Activated naive CD4-positive, alpha-beta T cell treated with anti-CD3 and anti-CD28 coated beads for 36 hours (primary cell): Measurements from ENCODE around the gene CMTM5. TPM values are rescaled to one million over a fixed set of nuclear protein-coding genes. Genes with fewer than 3 reads are reported as not detected.
A peak's percentile ranks its signal among the peaks of the same experiment; 100 is the strongest.

ENCODE experiments used
- CTCF ChIA-PET: fragments of 350-600 bp; sonication (Branson Sonifier 250); formaldehyde crosslinking; loops from one replicate; lab custom pipeline; 2021; ENCODE audit warnings: antibody characterized with exemption; lab: Charles Lee
- DNase-seq: peaks from one replicate; pipeline ENCODE4 v3.0.0-alpha.2; 2020
- H3K27ac Mint-ChIP-seq: one replicate; pipeline ENCODE4 v1.8.0; 2021; ENCODE audit warnings: mild to moderate bottlenecking, mixed read lengths
- H3K27me3 Mint-ChIP-seq: one replicate; pipeline ENCODE4 v1.8.0; 2021; ENCODE audit warnings: low read depth, mixed read lengths
- H3K36me3 Mint-ChIP-seq: one replicate; pipeline ENCODE4 v1.8.0; 2021; ENCODE audit warnings: low read depth, mixed read lengths
- H3K4me1 Mint-ChIP-seq: one replicate; pipeline ENCODE4 v1.8.0; 2021; ENCODE audit warnings: low read depth, mixed read lengths
- H3K4me3 Mint-ChIP-seq: one replicate; pipeline ENCODE4 v1.8.0; 2021; ENCODE audit warnings: mild to moderate bottlenecking, moderate library complexity, mixed read lengths
- H3K9me3 Mint-ChIP-seq: one replicate; pipeline ENCODE4 v1.8.0; 2021; ENCODE audit warnings: mixed read lengths
- intact Hi-C: fragments of 100-400 bp; cut with micrococcal nuclease; formaldehyde crosslinking; loops from one replicate; pipeline ENCODE4 v1.15.1; 2023
- total RNA-seq, 2 experiments: library from RNA; stranded (reverse); gene quantifications; one replicate each; pipeline ENCODE4 v1.2.3, GENCODE V29; 2021

Gene CMTM5
- total RNA-seq, 2 experiments from 2014 or later, result not detected

DNA sequence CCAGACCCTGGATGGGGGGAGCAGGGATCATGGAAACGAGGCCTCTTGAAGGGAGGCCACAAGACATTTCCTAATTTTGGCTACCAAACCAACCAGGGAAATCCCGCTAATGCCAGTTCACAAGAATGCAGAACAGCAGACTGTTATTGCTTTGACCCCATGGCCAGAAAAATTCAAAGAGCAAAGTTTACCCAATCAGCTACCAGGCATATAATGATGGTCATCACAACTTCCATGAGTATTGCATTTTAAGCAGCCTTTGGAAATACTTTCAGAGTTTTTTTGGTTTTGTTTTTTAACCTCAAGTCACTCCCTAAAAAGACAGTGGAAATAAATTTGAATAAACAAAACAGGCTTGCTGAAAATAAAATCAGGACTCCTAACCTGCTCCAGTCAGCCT lies 4.3 kb upstream of the CMTM5 start, which contains the start of gene IL25:
Gene IL25, plus strand, starts transcription at position 301 of the 400 bp plus-strand sequence.
- CTCF ChIA-PET, result no interaction called here
- H3K4me1 Mint-ChIP-seq, result no peaks in the 10 kb centered on the region
- DNase-seq, result no peak

DNA sequence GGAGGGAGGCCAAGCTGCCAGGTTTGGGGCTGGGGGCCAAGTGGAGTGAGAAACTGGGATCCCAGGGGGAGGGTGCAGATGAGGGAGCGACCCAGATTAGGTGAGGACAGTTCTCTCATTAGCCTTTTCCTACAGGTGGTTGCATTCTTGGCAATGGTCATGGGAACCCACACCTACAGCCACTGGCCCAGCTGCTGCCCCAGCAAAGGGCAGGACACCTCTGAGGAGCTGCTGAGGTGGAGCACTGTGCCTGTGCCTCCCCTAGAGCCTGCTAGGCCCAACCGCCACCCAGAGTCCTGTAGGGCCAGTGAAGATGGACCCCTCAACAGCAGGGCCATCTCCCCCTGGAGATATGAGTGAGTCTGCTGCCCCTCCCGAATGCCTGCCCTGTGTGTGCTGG lies 3.8 kb upstream of the CMTM5 start:
- no peaks in the 10 kb centered on the region for H3K36me3 Mint-ChIP-seq
- no peak for DNase-seq
- H3K9me3 Mint-ChIP-seq, result no peaks in the 10 kb centered on the region
- H3K27me3 Mint-ChIP-seq, result no peaks in the 10 kb centered on the region
- H3K27ac Mint-ChIP-seq, result no peak overlapping the region
- intact Hi-C loops, result no loop called here
- CTCF ChIA-PET, result interaction anchor here (0.6 to 0.7 kb wide), 2 partner anchors 154 to 253 kb away, joined by 3 read pairs; no protein-coding TSS in a partner anchor
- no peak overlapping the region for H3K4me3 Mint-ChIP-seq
- no peaks in the 10 kb centered on the region for H3K4me1 Mint-ChIP-seq

More for the DNA sequence above, 4.3 kb upstream of the CMTM5 start, which contains the start of gene IL25:
- intact Hi-C loops, result no loop called here
- H3K27me3 Mint-ChIP-seq, result peaks cover 3% of the 10 kb centered on the region
- H3K4me3 Mint-ChIP-seq, result no peak within 1 kb of the TSS
- no peak within 1 kb of the TSS for H3K27ac Mint-ChIP-seq
- H3K36me3 Mint-ChIP-seq, result no peaks in the 10 kb centered on the region
- H3K9me3 Mint-ChIP-seq, result no peaks in the 10 kb centered on the region

DNA sequence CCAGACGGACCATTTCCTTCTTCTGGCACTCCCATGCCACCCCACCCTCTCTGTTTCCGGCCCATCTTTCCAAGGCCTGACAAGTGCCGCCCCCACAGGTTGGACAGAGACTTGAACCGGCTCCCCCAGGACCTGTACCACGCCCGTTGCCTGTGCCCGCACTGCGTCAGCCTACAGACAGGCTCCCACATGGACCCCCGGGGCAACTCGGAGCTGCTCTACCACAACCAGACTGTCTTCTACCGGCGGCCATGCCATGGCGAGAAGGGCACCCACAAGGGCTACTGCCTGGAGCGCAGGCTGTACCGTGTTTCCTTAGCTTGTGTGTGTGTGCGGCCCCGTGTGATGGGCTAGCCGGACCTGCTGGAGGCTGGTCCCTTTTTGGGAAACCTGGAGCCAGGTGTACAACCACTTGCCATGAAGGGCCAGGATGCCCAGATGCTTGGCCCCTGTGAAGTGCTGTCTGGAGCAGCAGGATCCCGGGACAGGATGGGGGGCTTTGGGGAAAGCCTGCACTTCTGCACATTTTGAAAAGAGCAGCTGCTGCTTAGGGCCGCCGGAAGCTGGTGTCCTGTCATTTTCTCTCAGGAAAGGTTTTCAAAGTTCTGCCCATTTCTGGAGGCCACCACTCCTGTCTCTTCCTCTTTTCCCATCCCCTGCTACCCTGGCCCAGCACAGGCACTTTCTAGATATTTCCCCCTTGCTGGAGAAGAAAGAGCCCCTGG lies 1.2 kb upstream of the CMTM5 start:
- no peak for DNase-seq
- Mint-ChIP-seq H3K4me3 (no peak overlapping the region), H3K27ac (no peak overlapping the region), H3K27me3 (no peaks in the 10 kb centered on the region), H3K36me3 (no peaks in the 10 kb centered on the region), H3K9me3 (no peaks in the 10 kb centered on the region), H3K4me1 (no peaks in the 10 kb centered on the region)
- CTCF ChIA-PET, result no interaction called here
- intact Hi-C loops, result no loop called here

- DNase-seq, result no peak
- no peak overlapping the region for H3K4me3 Mint-ChIP-seq
- CTCF ChIA-PET, result interaction anchor here (0.7 to 4.8 kb wide), 6 partner anchors 9 to 257 kb away, joined by 3 to 76 read pairs (median 4); no protein-coding TSS in a partner anchor
- intact Hi-C loops, result no loop called here
- H3K36me3 Mint-ChIP-seq, result no peaks in the 10 kb centered on the region
- no peak overlapping the region for H3K27ac Mint-ChIP-seq
- no peaks in the 10 kb centered on the region for H3K9me3 Mint-ChIP-seq
- no peaks in the 10 kb centered on the region for H3K4me1 Mint-ChIP-seq
- H3K27me3 Mint-ChIP-seq, result no peaks in the 10 kb centered on the region
These were observed 328 bp downstream of the CMTM5 start for GRCh38 chr14:23377198-23377550.

GRCh38 chr14:23377573-23378563 lies 1.0 kb downstream of the CMTM5 start:
- H3K9me3 Mint-ChIP-seq, result no peaks in the 10 kb centered on the region
- no peaks in the 10 kb centered on the region for H3K27me3 Mint-ChIP-seq
- H3K4me1 Mint-ChIP-seq, result no peaks in the 10 kb centered on the region
- CTCF ChIA-PET, result interaction anchor here (0.8 to 4.8 kb wide), 9 partner anchors 10 to 257 kb away, joined by 3 to 76 read pairs (median 4); no protein-coding TSS in a partner anchor
- intact Hi-C loops, result no loop called here
- no peak overlapping the region for H3K4me3 Mint-ChIP-seq
- no peak for DNase-seq
- H3K36me3 Mint-ChIP-seq, result no peaks in the 10 kb centered on the region
- no peak overlapping the region for H3K27ac Mint-ChIP-seq

- Mint-ChIP-seq H3K4me3 (no peak overlapping the region), H3K4me1 (no peaks in the 10 kb centered on the region), H3K9me3 (no peaks in the 10 kb centered on the region), H3K27ac (no peak overlapping the region), H3K27me3 (no peaks in the 10 kb centered on the region), H3K36me3 (no peaks in the 10 kb centered on the region)
- intact Hi-C loops, result no loop called here
- CTCF ChIA-PET, result interaction anchor here (0.8 to 4.8 kb wide), 9 partner anchors 15 to 258 kb away, joined by 3 to 76 read pairs (median 12); no protein-coding TSS in a partner anchor
- DNase-seq, result no peak
These were observed 1.9 kb downstream of the CMTM5 start for GRCh38 chr14:23378612-23379220.

DNA sequence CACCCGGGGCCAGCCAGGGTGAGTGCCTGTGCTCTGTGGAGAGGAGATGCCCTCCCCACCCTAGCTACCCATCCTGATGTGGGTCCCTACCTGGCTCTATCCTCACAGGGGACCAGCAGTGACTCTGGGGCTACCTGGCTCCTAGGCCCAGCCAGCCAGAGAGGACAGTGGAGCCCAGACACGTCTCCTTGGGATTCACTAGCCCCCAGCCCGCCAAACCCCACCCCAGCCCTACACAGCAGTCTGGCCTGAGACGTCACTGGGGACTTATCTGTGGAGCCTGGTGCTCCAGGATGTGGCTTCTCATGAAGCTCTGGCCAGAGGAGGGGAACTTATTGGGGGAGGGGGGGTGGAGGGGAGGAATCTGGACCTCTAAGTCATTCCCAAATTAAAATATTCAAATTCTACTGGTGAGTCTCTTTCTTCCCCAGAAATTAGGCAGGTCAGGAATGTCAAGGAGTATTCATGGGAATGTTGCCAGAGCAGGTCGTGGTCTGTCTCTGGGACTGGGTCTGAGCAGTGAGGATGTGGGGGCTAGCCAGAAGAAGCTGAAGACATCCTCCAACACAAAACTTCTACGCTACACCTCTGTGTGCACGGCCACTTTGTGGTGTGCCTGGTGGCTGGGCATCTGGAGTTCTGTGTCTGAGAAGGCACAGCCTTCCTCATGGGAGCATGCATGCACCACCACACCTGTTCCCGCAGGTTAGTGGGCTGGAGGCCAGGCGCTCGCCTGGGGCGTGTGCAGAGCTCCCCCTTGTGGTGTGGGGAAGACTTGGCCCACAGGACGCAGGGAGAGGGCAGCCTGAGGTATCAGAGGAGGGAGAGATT lies 2.7 kb downstream of the CMTM5 start:
- DNase-seq, result peak; percentile 66
- Mint-ChIP-seq H3K36me3 (no peaks in the 10 kb centered on the region), H3K4me1 (no peaks in the 10 kb centered on the region), H3K4me3 (no peak overlapping the region), H3K9me3 (no peaks in the 10 kb centered on the region), H3K27ac (no peak overlapping the region), H3K27me3 (no peaks in the 10 kb centered on the region)
- intact Hi-C loops, result loop anchor here (1.0 kb wide), 4 partner anchors 51 to 310 kb away; no protein-coding TSS in a partner anchor
- CTCF ChIA-PET, result interaction anchor here (0.6 to 4.8 kb wide), 36 partner anchors 10 to 302 kb away, joined by 3 to 76 read pairs (median 3); partner anchors contain the start of gene PABPN1

DNA sequence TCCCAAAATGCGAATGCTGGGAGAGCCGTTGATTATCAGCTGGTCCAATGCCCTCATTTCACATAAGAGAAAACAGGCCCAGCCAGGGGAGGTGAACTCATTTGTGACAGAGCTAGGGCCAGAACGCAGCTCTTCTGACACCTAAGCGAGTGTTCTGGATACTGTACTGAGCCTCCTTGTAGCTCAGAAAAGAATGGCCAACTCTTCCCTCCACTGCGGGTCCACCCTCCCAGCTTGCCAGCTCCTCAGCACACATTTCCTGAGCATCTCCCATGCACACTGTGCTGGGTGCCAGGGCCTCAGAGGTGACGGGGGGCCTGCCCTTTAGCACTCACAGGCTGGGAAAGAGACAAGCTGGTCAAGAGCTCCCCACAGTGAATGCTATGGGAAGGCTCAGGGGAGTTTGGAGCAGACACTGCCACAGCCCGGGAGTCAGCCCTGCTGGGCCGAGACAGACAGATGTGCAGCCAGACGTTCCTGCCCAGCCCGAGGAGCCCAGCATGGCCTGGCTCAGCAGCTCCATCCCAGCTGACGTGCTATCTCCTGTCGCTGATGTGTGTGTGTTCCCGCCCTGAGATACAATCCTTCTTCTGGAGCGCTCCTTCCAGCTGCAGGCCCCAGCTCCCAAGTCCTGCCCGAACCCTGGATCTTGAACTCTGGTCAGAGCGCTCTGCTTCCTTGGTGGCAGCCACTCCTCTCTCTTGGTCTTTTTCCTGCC lies 3.5 kb downstream of the CMTM5 start:
- no peaks in the 10 kb centered on the region for H3K36me3 Mint-ChIP-seq
- no peaks in the 10 kb centered on the region for H3K27me3 Mint-ChIP-seq
- intact Hi-C loops, result loop anchor here (1.0 kb wide), 4 partner anchors 52 to 311 kb away; no protein-coding TSS in a partner anchor
- CTCF ChIA-PET, result interaction anchor here (0.6 to 4.8 kb wide), 38 partner anchors 10 to 303 kb away, joined by 3 to 76 read pairs (median 3); partner anchors contain the start of genes HOMEZ and PABPN1
- no peaks in the 10 kb centered on the region for H3K4me1 Mint-ChIP-seq
- DNase-seq, result no peak
- H3K9me3 Mint-ChIP-seq, result no peaks in the 10 kb centered on the region
- no peak overlapping the region for H3K27ac Mint-ChIP-seq
- H3K4me3 Mint-ChIP-seq, result no peak overlapping the region

DNA sequence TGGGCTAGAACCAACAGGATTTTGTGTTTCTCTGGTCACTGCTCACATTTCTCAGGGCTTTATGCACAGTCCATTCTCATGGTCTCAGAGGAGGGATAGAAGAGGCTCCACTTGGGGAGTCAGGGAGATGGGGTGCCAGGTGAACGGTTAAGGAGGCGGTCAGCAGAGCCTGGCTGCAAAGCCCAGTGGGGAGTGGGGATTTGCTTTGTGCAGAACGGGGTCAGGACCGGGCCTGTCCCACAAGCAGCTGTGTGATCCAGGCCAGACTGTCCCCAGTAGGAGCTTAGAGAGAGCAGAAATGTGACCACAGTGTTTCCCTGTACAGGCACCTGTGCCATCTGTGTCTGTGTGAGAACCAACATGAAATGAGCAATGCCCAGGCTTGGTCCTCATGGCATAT lies 4.1 kb downstream of the CMTM5 start:
- H3K36me3 Mint-ChIP-seq, result no peaks in the 10 kb centered on the region
- H3K27ac Mint-ChIP-seq, result no peak overlapping the region
- DNase-seq, result no peak
- no peaks in the 10 kb centered on the region for H3K27me3 Mint-ChIP-seq
- H3K9me3 Mint-ChIP-seq, result no peaks in the 10 kb centered on the region
- no peak overlapping the region for H3K4me3 Mint-ChIP-seq
- H3K4me1 Mint-ChIP-seq, result no peaks in the 10 kb centered on the region
- intact Hi-C loops, result loop anchor here (1.0 kb wide), 4 partner anchors 53 to 312 kb away; no protein-coding TSS in a partner anchor
- CTCF ChIA-PET, result interaction anchor here (0.9 to 4.8 kb wide), 21 partner anchors 9 to 303 kb away, joined by 3 to 76 read pairs (median 4); partner anchors contain the start of genes HOMEZ and PABPN1

GRCh38 chr14:23381871-23382270 lies 5.0 kb downstream of the CMTM5 start:
- Mint-ChIP-seq H3K4me3 (no peak overlapping the region), H3K4me1 (no peaks in the 10 kb centered on the region), H3K36me3 (no peaks in the 10 kb centered on the region), H3K27ac (no peak overlapping the region), H3K9me3 (no peaks in the 10 kb centered on the region), H3K27me3 (no peaks in the 10 kb centered on the region)
- CTCF ChIA-PET, result interaction anchor here (0.6 to 1.8 kb wide), 5 partner anchors 13 to 261 kb away, joined by 3 to 12 read pairs (median 4); no protein-coding TSS in a partner anchor
- intact Hi-C loops, result no loop called here
- no peak for DNase-seq
